ENCODE measurements around the gene LCOR.
"Not testable (repeated sequence)": the region's sequence is repeated elsewhere in the genome, so short reads cannot be mapped to it uniquely, and the experiment has no call there.

The LCOR gene

DNA sequence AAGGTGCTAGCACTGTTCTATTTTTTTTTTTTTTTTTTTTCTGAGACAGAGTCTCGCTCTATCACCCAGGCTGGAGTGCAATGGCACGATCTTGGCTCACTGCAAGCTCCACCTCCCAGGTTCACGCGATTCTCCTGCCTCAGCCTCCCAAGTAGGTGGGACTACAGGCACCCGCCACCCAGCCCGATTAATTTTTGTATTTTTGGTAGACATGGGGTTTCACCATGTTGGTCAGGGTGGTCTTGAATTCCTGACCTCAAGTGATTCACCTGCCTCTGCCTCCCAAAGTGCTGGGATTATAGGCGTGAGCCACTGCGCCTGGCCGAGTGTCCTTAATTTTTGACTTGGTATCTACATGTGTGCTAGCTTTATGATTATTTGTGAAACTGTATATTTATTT, 201.7 kb downstream of the LCOR start:
- DNase-seq (ENCODE audit: low spot score): not testable (repeated sequence)

DNA sequence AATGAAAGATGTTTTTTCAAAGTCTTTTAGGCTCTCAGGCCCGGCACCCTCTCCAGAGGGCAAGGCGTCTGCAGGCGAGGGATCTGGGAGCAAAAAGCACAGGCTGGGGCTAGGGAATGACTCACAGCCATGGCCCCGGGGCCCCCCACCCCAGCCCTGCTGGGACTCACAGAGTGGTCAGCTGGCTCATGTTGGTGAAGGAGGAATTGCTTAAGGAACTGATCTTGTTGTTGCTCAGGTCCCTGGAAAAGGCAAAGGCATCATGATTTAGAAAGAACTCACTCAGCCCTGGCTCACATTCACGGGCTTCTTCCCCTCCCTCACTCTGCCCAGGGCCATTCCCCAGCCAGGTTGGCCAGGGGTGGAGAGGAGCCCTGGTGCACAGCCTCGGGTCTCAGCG, 202.2 kb downstream of the LCOR start:
- no peak for DNase-seq (ENCODE audit: low spot score)

DNA sequence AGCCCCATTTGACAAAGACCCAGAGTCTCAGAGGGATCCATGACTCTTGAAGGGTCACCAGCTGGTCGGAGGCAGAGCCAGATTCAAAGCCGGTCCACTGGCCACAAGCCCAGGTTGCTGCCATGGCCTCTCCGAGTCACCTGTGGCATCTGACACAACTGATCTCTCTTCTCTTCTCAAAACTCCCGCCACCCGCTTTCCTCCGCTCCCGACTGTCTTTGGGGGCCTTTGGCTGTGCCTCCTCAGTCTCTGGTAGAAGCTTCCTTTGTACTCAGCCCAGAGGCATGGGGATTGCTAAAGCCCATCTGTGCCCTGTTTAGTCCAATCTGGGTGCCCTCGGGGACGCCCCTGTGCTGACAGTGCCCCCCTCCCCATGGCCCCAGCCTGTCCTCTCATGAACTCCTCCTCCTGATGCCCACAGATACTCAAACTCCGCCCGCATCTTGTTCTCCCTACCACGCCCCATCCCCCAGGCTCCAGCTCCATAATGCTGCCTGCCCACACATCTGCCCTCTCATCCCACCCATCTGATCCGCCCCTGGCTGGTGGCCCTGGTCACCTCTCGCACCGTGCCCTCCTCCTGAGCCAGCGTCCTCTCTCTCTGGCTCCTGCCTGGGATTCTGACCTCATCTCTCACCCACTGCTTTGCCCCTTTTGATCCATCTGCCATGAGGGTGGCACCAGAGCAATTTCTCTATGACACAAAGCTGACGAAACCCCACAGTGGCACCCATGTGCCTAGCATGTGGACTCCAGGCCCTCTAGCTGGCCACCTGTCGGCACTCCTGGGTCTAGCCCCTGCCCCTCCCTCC, 203.1 kb downstream of the LCOR start:
- DNase-seq (ENCODE audit: low spot score): no peak

DNA sequence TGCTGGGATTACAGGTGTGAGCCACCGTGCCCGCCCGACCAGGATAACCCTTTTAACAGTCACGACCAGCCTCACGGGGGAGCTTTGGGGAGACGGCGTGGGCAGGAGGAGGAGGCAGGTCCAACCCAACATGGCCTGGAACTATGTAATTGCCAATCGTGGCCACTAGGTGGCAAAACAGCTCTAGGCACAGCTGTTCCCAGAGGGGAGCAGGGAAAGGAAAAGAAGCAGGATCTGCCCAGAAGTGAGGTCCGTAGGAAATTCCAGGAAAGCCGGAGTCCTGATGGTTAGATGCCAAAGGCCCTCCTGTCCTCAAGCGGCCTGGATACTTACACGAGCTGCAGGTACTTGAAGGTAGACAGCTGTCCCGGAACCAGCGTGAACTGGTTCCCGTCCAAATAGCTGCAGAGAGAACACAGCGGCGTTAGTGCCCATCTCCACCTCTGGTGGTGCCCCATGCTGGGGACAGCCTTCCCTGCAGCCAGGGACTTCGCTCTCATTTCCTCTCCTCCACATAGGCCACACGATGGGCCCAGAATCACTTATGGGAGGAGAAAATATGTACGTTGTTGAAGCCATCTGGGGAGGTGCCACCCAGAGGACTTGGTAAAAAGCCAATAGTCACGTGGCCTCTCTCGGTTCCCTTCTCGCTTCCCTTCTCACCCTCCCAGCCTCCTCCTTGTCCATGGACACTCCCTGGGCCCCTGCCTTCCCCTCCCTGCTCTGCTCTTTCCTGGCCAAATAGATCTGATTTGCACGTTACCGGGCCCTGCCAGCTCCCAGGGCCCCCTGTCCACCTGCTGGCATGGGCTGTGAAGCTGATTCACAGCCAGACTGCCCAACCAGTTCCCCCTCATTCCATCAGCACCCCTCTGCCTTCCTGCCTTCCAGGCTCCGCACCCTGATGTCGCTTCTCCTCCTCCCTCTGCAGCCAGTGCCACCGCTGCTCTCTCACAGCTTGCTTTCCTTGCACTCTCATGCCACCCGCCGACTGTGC, 205.6 kb downstream of the LCOR start:
- DNase-seq (ENCODE audit: low spot score): peak; percentile 89

DNA sequence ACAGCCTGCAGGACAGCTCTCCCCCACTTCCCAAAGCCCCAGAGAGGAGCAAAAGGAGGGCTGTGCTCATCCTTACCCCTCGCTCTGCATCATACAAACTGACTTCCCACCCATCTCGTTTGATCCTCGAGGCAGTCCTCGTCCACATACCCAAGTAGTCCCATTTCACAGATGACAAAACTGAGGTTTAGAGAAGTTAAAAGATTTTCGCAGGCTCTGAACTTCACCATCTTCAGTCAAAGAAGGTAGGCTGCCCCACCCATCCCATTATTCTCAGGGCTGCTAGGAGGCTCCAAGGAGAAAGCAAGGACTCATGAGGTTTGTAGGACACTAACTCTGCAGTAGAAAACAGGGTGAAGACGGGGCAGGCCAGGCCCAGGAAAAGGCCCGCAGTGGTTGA, 206.6 kb downstream of the LCOR start:
- no peak for DNase-seq (ENCODE audit: low spot score)

DNA sequence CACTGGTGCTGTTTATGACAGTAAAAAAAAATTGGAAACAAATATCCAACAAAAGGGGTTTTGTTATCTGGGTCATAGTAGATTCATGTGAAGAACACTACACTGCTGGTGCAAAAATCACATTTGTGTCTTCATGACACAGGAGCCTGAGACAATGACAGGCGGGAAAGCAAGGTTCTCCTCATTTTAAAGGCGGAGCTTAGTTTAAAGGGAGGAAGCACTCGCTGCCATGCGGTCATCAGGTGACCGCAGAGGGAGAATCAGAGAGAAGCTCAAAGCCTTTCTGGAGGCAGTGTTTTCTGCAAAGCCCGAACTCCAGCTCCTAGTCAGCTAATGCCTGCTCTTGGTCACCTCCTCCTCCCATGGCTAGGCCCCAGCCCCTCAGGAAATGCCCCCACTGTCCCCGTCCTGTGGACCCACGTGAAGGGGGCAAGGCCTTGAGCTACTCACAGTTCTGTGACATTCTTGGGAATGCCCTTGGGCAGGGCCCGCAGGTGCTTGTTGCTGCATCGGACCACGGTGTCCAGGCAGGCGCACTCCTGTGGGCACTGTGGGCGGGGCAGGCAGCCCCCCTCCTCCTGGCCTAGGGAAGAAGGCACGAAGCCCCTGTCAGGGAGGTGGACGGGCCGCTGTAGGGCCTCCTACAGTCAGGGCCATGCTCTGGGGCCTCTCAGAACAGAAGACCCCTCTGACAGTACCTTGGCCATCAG, 207.6 kb downstream of the LCOR start:
- no peak for DNase-seq (ENCODE audit: low spot score)

DNA sequence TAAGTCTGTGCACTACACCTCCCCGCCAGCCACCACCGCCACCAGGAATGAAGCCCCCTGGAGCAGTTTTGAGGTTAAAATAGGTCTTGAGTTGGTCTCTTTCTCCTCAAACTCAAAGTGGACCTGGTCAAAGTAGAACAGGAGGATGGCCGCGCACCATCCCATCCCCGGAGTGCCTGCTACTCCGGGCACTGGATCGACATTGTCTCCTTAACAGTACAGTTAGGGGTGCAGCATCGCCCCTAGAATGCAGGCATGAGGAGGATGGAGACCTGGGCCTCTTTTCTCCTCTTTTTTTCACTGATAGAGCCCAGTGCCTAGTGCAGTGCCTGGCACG, 208.1 kb downstream of the LCOR start:
- no peak for DNase-seq (ENCODE audit: low spot score)

DNA sequence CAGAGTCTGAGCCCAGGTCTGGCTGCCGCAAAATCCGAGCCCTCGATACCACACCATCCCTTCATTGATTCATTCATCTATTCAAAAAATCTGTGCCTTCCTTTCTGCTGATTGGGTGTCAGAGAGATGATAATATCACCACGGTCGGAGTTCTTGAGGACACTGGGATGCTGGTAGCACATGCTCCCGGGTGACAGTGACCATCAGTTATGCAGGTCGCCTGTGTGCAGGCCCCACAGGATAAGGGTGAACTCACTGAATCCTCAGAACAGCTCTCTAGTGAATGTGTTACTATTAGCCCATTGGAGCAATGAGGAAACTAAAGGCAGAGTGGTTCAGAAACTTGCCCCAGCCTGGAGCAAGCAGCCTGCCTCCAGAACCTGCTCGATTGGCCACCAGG, 208.6 kb downstream of the LCOR start:
- no peak for DNase-seq (ENCODE audit: low spot score)

DNA sequence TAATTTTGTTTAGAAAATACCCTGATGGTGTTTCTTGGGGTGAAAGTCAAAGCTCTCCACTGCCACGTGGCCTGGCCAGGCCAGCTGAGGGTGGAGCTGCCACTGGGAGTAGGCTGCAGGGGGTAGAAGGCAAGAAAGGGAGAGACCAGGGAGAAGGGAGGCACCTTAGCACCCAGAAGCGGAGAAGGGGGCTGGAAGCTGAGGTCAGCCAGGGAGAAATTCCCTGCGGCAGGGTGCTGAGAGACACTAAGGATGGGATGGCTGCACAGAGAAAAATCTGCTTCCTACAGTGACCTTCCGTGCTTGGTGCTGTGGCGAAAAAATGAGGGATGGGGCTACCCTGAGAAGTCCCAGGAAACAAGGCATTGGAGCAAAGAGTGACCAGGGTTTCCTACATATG, 210.0 kb downstream of the LCOR start:
- no peak for DNase-seq (ENCODE audit: low spot score)

DNA sequence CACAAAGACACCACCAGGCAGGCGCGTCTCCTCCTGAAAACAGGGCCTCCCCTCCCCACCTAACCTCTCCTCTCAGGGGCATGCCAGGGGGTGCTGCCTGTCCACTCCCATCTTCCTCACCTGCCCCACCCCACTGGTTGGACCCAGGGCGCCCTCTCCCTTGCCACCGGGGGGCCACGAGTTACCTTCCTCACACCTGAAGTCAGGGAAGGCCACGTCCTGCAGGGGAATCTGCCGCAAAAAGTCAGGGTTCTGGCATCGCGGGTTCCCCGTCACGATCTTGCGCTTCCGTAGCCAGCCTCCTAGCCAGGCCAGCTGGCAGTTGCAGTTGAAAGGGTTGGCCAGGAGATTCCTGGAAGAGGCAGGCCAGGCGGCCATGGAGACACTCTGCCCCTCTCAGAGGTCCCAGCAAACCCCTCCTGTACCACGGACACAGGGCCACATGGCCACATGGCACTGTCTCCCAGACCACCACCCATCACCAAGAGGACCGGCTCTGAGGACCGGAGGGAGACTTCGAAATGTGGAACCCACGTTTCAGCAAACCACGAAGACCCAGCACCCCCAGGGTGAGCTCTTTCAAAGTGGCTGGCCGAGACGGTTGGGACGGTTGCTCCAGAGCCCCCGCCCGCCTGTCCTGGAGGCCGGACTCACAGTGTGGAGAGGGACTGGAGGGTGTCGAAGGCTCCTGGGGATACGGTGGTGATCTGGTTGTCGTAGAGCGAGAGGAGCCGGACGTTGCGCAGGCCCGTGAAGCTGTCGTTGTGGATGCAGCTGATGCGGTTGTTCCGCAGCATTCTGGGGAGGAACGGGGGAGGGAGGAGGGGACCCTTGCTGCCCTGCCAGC, 210.8 kb downstream of the LCOR start:
- DNase-seq (ENCODE audit: low spot score): no peak

DNA sequence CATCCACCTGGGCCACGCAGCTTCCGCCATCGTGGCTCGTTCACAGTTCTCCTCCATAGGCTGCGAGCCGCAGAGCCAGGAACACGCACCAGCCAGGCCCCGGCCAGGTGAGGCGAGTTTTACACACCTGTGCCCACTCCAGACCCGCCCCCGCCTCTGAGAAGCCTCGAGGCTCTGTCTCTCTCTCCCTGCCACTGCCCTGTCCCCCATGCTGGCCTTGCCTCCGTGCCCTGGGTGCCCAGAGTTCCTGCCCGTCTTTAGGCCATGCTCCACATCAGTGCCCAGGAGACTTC, 211.4 kb downstream of the LCOR start:
- no peak for DNase-seq (ENCODE audit: low spot score)

All from AG08396 (cell line).